GM12872 (cell line): Measurements from ENCODE around the gene DPEP1.

Experiments
- TF ChIP-seq, protein P1 (sequence below): IDR thresholded peaks from 3 replicates; pipeline ENCODE4 v1.5.1; 2011; ENCODE audit warnings: low read depth, mild to moderate bottlenecking, low read length, moderate library complexity; ENCODE audit not compliant: insufficient read depth

Gene DPEP1

DNA sequence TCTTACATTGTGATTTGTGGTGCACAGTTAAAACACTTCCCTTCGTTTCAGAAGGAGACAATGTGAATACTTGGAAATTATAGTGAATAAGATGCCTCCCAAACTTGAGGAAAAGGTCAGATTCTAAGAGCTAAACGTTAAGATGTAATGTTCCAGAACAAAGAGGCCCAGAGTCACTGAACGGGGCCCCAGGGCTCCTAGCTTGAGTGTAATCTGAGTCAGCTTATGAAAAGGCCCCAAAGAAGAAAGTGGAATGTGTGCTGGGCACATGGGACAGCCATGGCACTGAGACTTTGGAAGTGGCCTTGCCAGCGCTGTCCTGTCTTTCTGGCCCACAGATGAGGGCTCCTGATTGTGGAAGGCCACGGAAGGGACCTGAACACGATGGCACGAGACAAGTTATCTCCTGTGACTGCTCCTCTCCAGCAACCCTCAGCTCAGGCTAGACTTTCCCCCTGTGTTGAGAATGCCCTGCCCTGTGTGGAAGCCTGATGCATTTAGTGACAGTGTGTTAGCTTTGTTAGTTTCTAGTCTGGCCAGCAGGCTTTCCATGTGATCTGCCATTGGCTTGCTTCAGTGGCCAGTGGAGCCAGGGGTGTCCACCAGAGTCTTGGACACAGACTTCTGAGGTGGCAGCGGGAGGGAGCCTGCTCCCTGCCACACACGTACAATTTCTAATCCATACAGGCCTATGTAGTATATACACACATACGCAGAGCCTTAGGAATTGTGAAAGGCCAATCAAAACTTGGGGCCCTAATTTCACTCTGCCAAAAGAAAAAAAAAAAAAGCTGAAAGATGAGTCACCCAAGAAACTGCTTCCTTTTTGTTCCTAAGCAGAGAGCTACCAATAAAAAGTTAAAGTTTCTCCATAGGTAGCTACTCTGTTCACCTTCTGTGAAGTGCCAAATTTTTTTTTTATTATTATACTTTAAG lies 57.3 kb downstream of the DPEP1 start:
- TF ChIP-seq, protein P1, sequence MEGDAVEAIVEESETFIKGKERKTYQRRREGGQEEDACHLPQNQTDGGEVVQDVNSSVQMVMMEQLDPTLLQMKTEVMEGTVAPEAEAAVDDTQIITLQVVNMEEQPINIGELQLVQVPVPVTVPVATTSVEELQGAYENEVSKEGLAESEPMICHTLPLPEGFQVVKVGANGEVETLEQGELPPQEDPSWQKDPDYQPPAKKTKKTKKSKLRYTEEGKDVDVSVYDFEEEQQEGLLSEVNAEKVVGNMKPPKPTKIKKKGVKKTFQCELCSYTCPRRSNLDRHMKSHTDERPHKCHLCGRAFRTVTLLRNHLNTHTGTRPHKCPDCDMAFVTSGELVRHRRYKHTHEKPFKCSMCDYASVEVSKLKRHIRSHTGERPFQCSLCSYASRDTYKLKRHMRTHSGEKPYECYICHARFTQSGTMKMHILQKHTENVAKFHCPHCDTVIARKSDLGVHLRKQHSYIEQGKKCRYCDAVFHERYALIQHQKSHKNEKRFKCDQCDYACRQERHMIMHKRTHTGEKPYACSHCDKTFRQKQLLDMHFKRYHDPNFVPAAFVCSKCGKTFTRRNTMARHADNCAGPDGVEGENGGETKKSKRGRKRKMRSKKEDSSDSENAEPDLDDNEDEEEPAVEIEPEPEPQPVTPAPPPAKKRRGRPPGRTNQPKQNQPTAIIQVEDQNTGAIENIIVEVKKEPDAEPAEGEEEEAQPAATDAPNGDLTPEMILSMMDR, result no peak

DNA sequence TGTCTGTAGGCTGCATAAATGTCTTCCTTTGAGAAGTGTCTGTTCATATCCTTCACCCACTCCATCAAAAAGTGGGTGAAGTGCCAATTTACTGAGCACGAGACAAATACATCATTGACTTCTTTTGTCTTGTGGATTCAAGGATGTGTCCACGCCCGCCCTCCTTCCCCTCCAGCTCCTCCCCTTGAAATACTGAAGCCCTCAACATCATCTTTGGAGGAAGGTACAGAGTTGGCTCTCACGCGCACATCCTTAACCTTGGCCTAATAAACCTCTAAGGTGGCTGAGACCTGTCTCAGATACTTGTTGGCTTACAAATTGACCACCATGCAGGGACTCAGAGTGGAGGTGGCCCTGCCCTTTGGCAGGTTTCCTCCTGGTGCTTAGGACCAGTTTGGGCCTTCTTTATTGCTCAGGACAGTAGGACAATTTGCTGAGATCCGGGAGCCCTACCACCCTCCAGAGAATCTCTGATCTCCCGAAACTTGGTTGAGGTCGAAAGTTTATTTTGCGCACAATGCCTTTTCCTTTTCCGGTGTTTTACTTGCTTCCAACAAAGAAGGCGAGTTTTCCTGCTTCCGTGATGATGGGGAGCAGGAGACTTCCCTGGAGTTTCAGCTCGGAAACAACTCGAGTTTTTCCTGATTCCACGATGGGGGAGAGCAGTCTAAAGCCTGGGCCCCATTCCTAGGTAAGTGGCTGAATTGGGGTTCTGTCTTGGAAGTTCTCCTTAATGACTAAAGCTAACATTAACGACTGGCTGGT lies 58.9 kb downstream of the DPEP1 start:
- TF ChIP-seq, protein P1, result no peak

DNA sequence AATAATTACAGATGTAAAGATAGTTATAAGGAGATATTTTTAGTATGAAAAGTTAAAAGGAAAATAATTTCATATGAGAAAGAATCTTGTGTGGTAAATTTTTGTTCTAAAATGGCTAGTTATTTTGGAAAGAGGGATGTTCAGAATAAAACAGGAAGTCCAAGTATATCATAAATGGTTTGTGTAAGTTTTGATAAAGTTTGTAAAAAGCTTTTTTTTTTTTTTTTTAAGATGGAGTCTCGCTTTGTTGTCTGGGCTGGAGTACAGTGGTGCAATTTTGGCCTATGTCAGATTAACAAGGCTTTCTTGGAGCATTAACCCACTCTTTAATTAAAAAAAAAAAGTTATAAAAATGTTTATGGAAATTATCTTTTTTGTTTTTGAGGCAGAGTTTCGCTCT lies 64.8 kb downstream of the DPEP1 start:
- TF ChIP-seq, protein P1, result no peak

DNA sequence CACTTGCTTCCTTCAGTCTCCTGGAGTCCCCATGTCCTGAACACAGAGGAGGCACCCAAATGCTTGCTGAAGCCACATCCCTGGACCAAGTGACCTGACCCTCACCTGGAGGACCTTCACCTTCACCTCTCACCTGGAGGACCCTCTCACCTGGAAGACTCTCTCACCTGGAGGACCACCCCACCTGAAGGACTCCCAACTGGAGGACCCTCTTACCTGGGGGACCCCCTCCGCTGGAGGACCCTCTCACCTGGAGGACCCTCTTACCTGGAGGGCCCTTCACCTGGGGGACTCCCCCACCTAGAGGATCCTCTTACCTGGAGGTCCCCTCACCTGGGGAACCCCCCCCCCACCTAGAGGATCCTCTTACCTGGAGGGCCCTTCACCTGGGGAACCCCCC lies 72.5 kb downstream of the DPEP1 start:
- TF ChIP-seq, protein P1, result no peak

DNA sequence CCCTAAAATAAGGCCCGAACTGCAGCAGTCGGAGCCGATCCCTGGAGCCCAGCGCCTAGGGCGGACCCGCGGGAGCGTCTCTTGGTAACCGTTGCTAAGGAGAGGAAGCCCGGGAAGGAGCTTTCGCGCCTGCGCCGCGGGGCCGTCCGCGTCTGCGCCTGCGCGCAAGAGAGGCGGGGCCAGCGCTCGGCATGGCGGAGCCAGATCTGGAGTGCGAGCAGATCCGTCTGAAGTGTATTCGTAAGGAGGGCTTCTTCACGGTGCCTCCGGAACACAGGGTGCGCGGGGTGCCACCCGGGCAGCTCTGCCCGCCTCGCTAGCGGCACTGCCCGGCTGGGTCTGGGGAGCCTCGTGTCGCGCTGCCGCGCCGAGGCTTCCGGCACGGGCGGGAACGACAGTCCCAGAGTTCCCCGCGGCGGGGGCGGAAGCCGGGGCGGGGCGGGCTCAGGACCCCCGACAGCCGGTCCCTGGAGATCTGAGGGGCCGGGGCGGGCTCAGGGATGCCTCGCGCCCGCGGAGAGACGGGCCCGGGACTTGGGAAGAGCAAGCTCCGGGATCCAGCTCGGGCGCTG lies 73.2 kb downstream of the DPEP1 start, which contains the start of gene CDK10:
CDK10 (plus strand) TSS at position 170 of the 572 bp plus-strand sequence; CDS start at position 192, 22 bp downstream.
- TF ChIP-seq, protein P1, result no peak

DNA sequence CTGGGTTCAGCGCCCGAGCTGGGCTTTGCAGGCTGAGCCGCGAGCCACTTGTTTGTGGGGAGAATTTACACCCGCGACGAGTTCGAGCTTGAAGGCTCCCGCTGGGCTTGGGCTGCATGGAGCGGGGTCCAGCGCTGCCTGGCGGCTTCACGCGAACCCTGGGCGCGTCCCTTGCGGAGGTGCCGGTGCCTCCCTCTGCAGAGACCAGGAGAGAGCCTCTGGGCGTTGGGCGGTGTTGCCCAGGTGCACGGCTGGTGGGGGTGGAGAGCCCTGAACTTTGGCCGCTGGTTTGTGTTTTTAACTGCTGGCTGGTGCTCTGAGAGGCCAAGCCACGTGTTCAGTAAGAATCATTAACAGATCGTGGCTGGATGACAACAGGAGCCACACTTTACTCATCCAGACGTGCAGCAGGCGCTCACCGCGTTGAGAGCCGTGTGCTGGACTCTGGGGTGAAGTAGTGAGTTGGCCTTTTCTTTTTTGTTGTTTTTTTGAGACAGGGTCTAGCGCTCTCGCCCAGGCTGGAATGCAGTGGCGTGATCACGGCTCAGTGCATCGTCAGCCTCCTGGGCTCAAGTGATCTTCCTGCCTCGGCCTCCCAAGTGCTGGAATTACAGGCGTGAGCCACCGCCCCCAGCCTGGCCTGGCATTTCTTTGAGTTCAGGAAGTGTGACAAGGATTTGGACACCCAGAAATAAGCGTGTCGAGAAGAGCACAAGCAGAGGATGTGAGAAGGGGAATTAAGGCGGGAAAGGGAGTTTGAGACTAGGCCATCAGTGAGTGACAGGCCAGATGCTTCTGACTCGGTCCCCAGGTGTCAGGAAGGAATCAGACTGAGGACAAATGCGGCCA lies 73.9 kb downstream of the DPEP1 start:
- TF ChIP-seq, protein P1, result no peak
